GM23338 (cell line): ENCODE measurements around the gene CTNNA3. TPM values are rescaled to one million over a fixed set of nuclear protein-coding genes. Genes with fewer than 3 reads are reported as not detected.

Source experiments
- ATAC-seq: fragments of 200-7000 bp; cut with Tn5 transposase; 3 replicates; pipeline ENCODE4 v1.9.1; 2020
- DNase-seq: peaks from one replicate; pipeline ENCODE4 v3.0.0-alpha.2; 2015; ENCODE audit warnings: low spot score
- H2AFZ ChIP-seq: fragments of 200-600 bp; sonication (generic); 2 replicates; pipeline ENCODE4 v1.8.0; 2016; ENCODE audit warnings: antibody characterized with exemption, mild to moderate bottlenecking, moderate library complexity
- H3F3A ChIP-seq: fragments of 200-600 bp; sonication (generic); replicated peaks from 2 replicates; pipeline ENCODE4 v1.8.0; 2017; ENCODE audit warnings: antibody characterized with exemption, mixed run types, low read depth
- H3K27ac ChIP-seq: fragments of 200-600 bp; sonication (generic); 2 replicates; pipeline ENCODE4 v1.6.1; 2016; ENCODE audit warnings: low read depth
- H3K27me3 ChIP-seq: fragments of 200-600 bp; sonication (generic); 2 replicates; pipeline ENCODE4 v1.8.0; 2016; ENCODE audit warnings: mild to moderate bottlenecking, mixed run types, moderate library complexity; ENCODE audit not compliant: insufficient read depth
- H3K36me3 ChIP-seq: fragments of 200-600 bp; sonication (generic); 2 replicates; pipeline ENCODE4 v1.8.0; 2016; ENCODE audit warnings: mild to moderate bottlenecking; ENCODE audit not compliant: insufficient read depth
- H3K4me1 ChIP-seq: fragments of 200-600 bp; sonication (generic); 2 replicates; pipeline ENCODE4 v1.8.0; 2016; ENCODE audit warnings: mild to moderate bottlenecking, moderate library complexity; ENCODE audit not compliant: insufficient read depth
- H3K4me2 ChIP-seq: fragments of 200-600 bp; sonication (generic); 2 replicates; pipeline ENCODE4 v1.7.1; 2017; ENCODE audit warnings: mixed run types
- H3K4me3 ChIP-seq: fragments of 200-600 bp; sonication (generic); 2 replicates; pipeline ENCODE4 v1.6.1; 2016; ENCODE audit warnings: mixed run types
- H3K79me2 ChIP-seq: fragments of 200-600 bp; sonication (generic); replicated peaks from 2 replicates; pipeline ENCODE4 v1.8.0; 2017; ENCODE audit warnings: mild to moderate bottlenecking; ENCODE audit not compliant: insufficient read depth
- H3K9me2 ChIP-seq: fragments of 200-600 bp; sonication (generic); 2 replicates; pipeline ENCODE4 v1.8.0; 2017; ENCODE audit not compliant: insufficient read depth
- H4K20me1 ChIP-seq: fragments of 200-600 bp; sonication (generic); replicated peaks from 2 replicates; pipeline ENCODE4 v1.8.0; 2017; ENCODE audit warnings: mild to moderate bottlenecking; ENCODE audit not compliant: insufficient read depth
- H3K27ac Mint-ChIP-seq: 2 replicates; pipeline ENCODE4 v1.8.0; 2020; ENCODE audit warnings: inconsistent platforms, mild to moderate bottlenecking, moderate library complexity, mixed read lengths
- H3K27me3 Mint-ChIP-seq: 3 replicates; pipeline ENCODE4 v1.8.0; 2022; ENCODE audit warnings: low read depth, mild to moderate bottlenecking, moderate library complexity, mixed read lengths, inconsistent platforms; ENCODE audit not compliant: insufficient read depth, poor library complexity
- H3K36me3 Mint-ChIP-seq: 3 replicates; pipeline ENCODE4 v1.8.0; 2021; ENCODE audit warnings: low read depth, mild to moderate bottlenecking, inconsistent platforms, moderate library complexity, mixed read lengths
- H3K4me1 Mint-ChIP-seq: 3 replicates; pipeline ENCODE4 v1.8.0; 2020; ENCODE audit warnings: mild to moderate bottlenecking, inconsistent platforms, mixed read lengths
- H3K4me3 Mint-ChIP-seq: 3 replicates; pipeline ENCODE4 v1.8.0; 2021; ENCODE audit warnings: moderate library complexity, mild to moderate bottlenecking, inconsistent platforms, mixed read lengths
- H3K9me3 Mint-ChIP-seq: 3 replicates; pipeline ENCODE4 v1.8.0; 2020; ENCODE audit warnings: moderate library complexity, mild to moderate bottlenecking, inconsistent platforms, mixed read lengths
- CREB1 ChIP-seq: fragments of 250-450 bp; sonication (Bioruptor Pico); IDR thresholded peaks from 2 replicates; pipeline ENCODE4 v1.5.0; 2020; ENCODE audit warnings: low read depth, mild to moderate bottlenecking, moderate library complexity
- CTCF ChIP-seq, 2 experiments: fragments of 200-600 bp in 1 of 2; sonication (generic) in 1 of 2; conservative IDR thresholded peaks; 2 replicates each; pipeline versions ENCODE4 v1.5.1 to v1.6.1; 2016 to 2017; ENCODE audit warnings: antibody characterized with exemption in 2 of 2, low read depth in 2 of 2, mild to moderate bottlenecking in 2 of 2, moderate library complexity in 1 of 2
- ETS1 ChIP-seq: IDR thresholded peaks from 2 replicates; pipeline ENCODE4 v1.6.1; 2016; ENCODE audit warnings: antibody characterized with exemption
- EZH2phosphoT487 ChIP-seq: fragments of 200-600 bp; sonication (generic); IDR thresholded peaks from one replicate; pipeline ENCODE4 v1.8.1; 2018; ENCODE audit warnings: antibody characterized with exemption; ENCODE audit not compliant: unreplicated experiment
- JUNB ChIP-seq: IDR thresholded peaks from one replicate; pipeline ENCODE4 v1.6.1; 2016; ENCODE audit warnings: antibody characterized with exemption; ENCODE audit not compliant: unreplicated experiment
- NANOG ChIP-seq: IDR thresholded peaks from 2 replicates; pipeline ENCODE4 v1.6.1; 2016; ENCODE audit warnings: antibody characterized with exemption, borderline replicate concordance
- POLR2AphosphoS5 ChIP-seq: IDR thresholded peaks from 2 replicates; pipeline ENCODE4 v1.6.1; 2016; ENCODE audit warnings: antibody characterized with exemption, low read depth
- STAT1 ChIP-seq: IDR thresholded peaks from one replicate; pipeline ENCODE4 v1.6.1; 2016; ENCODE audit warnings: antibody characterized with exemption; ENCODE audit not compliant: unreplicated experiment
- ZNF114 ChIP-seq: fragments of 250-450 bp; sonication (Bioruptor Pico); IDR thresholded peaks from 2 replicates; pipeline ENCODE4 v1.5.0; 2020; ENCODE audit warnings: mild to moderate bottlenecking, moderate library complexity
- ZNF331 ChIP-seq: fragments of 250-450 bp; sonication (Bioruptor Pico); IDR thresholded peaks from 2 replicates; pipeline ENCODE4 v1.5.0; 2020; ENCODE audit warnings: low read depth, mild to moderate bottlenecking, moderate library complexity
- ZNF462 ChIP-seq: fragments of 250-450 bp; sonication (Bioruptor Pico); IDR thresholded peaks from 2 replicates; pipeline ENCODE4 v1.5.0; 2020; ENCODE audit warnings: mild to moderate bottlenecking, moderate library complexity
- polyA plus RNA-seq: library from polyadenylated mRNA; unstranded; fragments of >200 nt; fragmentation: Nextera tagmentation; extraction: Ambion mirVana; gene quantifications from 2 replicates; pipeline ENCODE4 v1.2.1, GENCODE V29; 2016
- total RNA-seq: library from RNA; depleted of rRNA; stranded (reverse); fragments of >200 nt; shearing (Covaris generic); gene quantifications from 2 replicates; pipeline ENCODE4 v1.2.3, GENCODE V29; 2014

Gene CTNNA3
- total and polyA plus RNA-seq, 2 experiments from 2014 or later: 0.71 to 3.3 TPM

- TF ChIP-seq ZNF462 (CRISPR knock-in tag): no peak
- TF ChIP-seq CTCF (conservative IDR thresholded peaks at IDR 0.05; ENCODE audit: low read depth in 2 of 2): no peak
These were observed 754.5 kb downstream of the CTNNA3 start (continued) for GRCh38 chr10:66941491-66941890.

DNA sequence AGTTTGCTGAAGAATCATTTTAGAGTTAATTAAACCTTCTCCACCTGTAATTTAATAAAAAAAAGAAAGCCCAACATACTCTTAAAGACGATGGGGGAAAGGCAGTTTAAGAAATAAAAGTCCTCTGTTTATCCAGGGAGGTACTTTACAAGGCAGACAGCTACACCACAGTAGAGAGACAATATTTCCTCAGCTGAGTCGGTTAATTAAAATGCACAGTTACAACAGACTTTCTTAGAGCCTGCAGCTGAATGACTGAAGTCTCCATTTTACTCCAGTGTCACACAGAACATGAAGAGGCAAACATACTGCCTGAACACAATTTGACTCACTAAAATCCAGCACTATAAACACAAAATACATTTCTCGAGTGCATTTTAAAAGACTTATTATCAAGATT, 755.0 kb downstream of the CTNNA3 start:
- Histone ChIP-seq H3K4me3 (no peak overlapping the region), H3K4me2 (no peak overlapping the region), H4K20me1 (no peaks in the 10 kb centered on the region), H3F3A (no peaks in the 10 kb centered on the region), H3K27me3 (no peaks in the 10 kb centered on the region), H3K79me2 (no peaks in the 10 kb centered on the region), H3K9me2 (no peaks in the 10 kb centered on the region), H3K36me3 (no peaks in the 10 kb centered on the region), H2AFZ (no peak overlapping the region), H3K4me1 (no peaks in the 10 kb centered on the region), H3K27ac (no peak overlapping the region)
- no peak overlapping the region for H3K4me3 Mint-ChIP-seq
- H3K27ac Mint-ChIP-seq: no peak overlapping the region
- no peaks in the 10 kb centered on the region for H3K4me1 Mint-ChIP-seq
- H3K9me3 Mint-ChIP-seq: no peaks in the 10 kb centered on the region
- ATAC-seq (no peak), DNase-seq (no peak)
- peaks cover 2% of the 10 kb centered on the region for H3K27me3 Mint-ChIP-seq
- no peaks in the 10 kb centered on the region for H3K36me3 Mint-ChIP-seq
- TF ChIP-seq CTCF (conservative IDR thresholded peaks at IDR 0.05; ENCODE audit: low read depth in 2 of 2): no peak
- TF ChIP-seq JUNB: no peak
- no peak for TF ChIP-seq ETS1
- TF ChIP-seq ZNF114 (CRISPR knock-in tag): no peak
- no peak for TF ChIP-seq STAT1
- TF ChIP-seq CREB1 (CRISPR knock-in tag): no peak
- no peak for TF ChIP-seq ZNF331 (CRISPR knock-in tag)
- TF ChIP-seq NANOG: no peak
- no peak for TF ChIP-seq EZH2phosphoT487
- no peak for TF ChIP-seq POLR2AphosphoS5
